Transverse colon (tissue), 4 donors: ENCODE data around the gene DCD. TPM values are rescaled to one million over a fixed set of nuclear protein-coding genes. Genes with fewer than 3 reads are reported as not detected.

Experiments
- DNase-seq: peaks from one replicate; pipeline ENCODE4 v3.0.0-alpha.2; 2019
- H3K27ac ChIP-seq, 4 donors: fragments of 200-600 bp; sonication (generic); 2 replicates each; pipeline ENCODE4 v1.5.1; 2016 to 2018; ENCODE audit warnings: inconsistent platforms in 4 of 4
- H3K27me3 ChIP-seq: fragments of 200-600 bp; sonication (generic); 2 replicates; pipeline ENCODE4 v1.5.1; 2017; ENCODE audit warnings: inconsistent platforms
- H3K36me3 ChIP-seq, 4 donors: fragments of 200-600 bp; sonication (generic); 2 replicates each; pipeline ENCODE4 v1.5.1; 2017 to 2019; ENCODE audit warnings: inconsistent platforms in 4 of 4
- H3K4me1 ChIP-seq, 4 donors: fragments of 200-600 bp; sonication (generic); 2 replicates each; pipeline ENCODE4 v1.5.1; 2017 to 2020; ENCODE audit warnings: inconsistent platforms in 4 of 4
- H3K4me3 ChIP-seq, 4 donors: fragments of 200-600 bp; sonication (generic); 1 replicate in 1 of 4; 2 replicates in 3 of 4; pipeline versions ENCODE4 v1.5.1 to v1.6.1; 2017 to 2019; ENCODE audit warnings: inconsistent platforms in 4 of 4
- H3K9me3 ChIP-seq, 2 donors: fragments of 200-600 bp; sonication (generic); 2 replicates each; pipeline ENCODE4 v1.5.1; 2017 to 2019; ENCODE audit warnings: inconsistent platforms in 2 of 2
- EP300 ChIP-seq: sonication (generic); formaldehyde crosslinking; IDR thresholded peaks from one replicate; pipeline ENCODE4 v1.6.1; 2017; ENCODE audit warnings: antibody characterized with exemption, low read depth
- POLR2A ChIP-seq: fragments of 450-650 bp; IDR thresholded peaks from one replicate; pipeline ENCODE4 v1.6.1; 2016; ENCODE audit warnings: antibody characterized with exemption, mild to moderate bottlenecking, moderate library complexity
- POLR2AphosphoS5 ChIP-seq, 3 donors: sonication (generic); formaldehyde crosslinking; IDR thresholded peaks; one replicate each; pipeline ENCODE4 v1.6.1; 2016; ENCODE audit warnings: antibody characterized with exemption in 3 of 3
- WGBS, 2 donors: methylation state at CpG; one replicate each; pipeline ENCODE4 v1.1.5; 2018; ENCODE audit warnings: low coverage in 1 of 2; 5-methylcytosine and 5-hydroxymethylcytosine counted together
- in situ Hi-C, 4 donors: fragments of 200-750 bp; cut with MboI; loops; one replicate each; pipeline versions ENCODE4 v1.15.0 to v1.15.1; 2017; ENCODE audit warnings: low sequenced_read_pairs in 3 of 4, low pct_ligation_motif_present in 1 of 4, low pct_unique_long_range_greater_than_20kb in 1 of 4
- intact Hi-C: fragments of 100-400 bp; cut with DNase I; formaldehyde crosslinking; loops from one replicate; pipeline ENCODE4 v1.15.1; 2023; ENCODE audit warnings: low total_unique reads
- total RNA-seq, 4 donors: library from RNA; depleted of rRNA; stranded (reverse); fragments of >200 nt; gene quantifications; one replicate each; pipeline ENCODE4 v1.1.0, GENCODE V29; 2016
- TF ChIP-seq, protein P1 (sequence below), 5 experiments: fragments of 200-600 bp in 3 of 5; fragments of 450-650 bp in 2 of 5; sonication (generic) in 3 of 5; IDR thresholded peaks; 1 replicate in 2 of 5; 2 replicates in 3 of 5; pipeline ENCODE4 v1.5.1; 2016 to 2017; ENCODE audit warnings: antibody characterized with exemption in 5 of 5, inconsistent platforms in 3 of 5, mild to moderate bottlenecking in 2 of 5, moderate library complexity in 1 of 5

DCD gene
- total RNA-seq, 4 donors from 2014 or later, result not detected

DNA sequence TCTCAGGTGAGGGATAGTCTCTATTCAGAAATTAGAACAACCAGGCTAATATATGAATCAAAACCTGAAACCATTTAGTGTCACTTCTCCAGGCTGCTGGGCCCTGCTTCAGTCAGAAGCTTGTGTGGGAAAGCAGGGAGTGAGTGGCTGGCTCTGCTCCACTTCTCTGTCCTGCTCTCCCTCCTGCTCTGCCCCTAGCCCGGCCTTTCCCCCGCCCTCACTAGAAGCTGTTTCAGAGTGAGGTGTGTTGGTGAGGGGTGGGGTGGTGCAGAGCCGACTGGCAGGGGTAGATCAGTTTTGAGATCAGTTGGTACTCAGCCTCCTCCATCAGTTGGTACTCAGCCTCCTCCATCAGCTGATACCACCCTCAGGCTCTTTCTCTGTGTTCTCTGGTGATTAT is 52.7 kb downstream of the DCD start:
- TF ChIP-seq POLR2A, result no peak
- TF ChIP-seq POLR2AphosphoS5 (IDR thresholded peaks at IDR 0.05), result no peak
- TF ChIP-seq EP300, result no peak
- TF ChIP-seq, protein P1, sequence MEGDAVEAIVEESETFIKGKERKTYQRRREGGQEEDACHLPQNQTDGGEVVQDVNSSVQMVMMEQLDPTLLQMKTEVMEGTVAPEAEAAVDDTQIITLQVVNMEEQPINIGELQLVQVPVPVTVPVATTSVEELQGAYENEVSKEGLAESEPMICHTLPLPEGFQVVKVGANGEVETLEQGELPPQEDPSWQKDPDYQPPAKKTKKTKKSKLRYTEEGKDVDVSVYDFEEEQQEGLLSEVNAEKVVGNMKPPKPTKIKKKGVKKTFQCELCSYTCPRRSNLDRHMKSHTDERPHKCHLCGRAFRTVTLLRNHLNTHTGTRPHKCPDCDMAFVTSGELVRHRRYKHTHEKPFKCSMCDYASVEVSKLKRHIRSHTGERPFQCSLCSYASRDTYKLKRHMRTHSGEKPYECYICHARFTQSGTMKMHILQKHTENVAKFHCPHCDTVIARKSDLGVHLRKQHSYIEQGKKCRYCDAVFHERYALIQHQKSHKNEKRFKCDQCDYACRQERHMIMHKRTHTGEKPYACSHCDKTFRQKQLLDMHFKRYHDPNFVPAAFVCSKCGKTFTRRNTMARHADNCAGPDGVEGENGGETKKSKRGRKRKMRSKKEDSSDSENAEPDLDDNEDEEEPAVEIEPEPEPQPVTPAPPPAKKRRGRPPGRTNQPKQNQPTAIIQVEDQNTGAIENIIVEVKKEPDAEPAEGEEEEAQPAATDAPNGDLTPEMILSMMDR (IDR thresholded peaks at IDR 0.05), result no peak
- 80 to 87% methylated on average over 2 to 3 of the region's 3 CpGs for WGBS, 2 donors
- no peaks in the 10 kb centered on the region for H3K9me3 ChIP-seq
- in situ Hi-C loops, result loop anchor here in 1 of 4 donors (25.0 kb wide), 1 partner anchor 367 kb away; no protein-coding TSS in a partner anchor
- no peak overlapping the region for H3K27ac ChIP-seq
- H3K4me1 ChIP-seq, result peaks cover 0 to 3% (median 0%) of the 10 kb centered on the region in 4 donors
- no peaks in the 10 kb centered on the region for H3K36me3 ChIP-seq
- no peak for DNase-seq
- intact Hi-C loops, result no loop called here
- H3K27me3 ChIP-seq, result no peaks in the 10 kb centered on the region
- no peak overlapping the region for H3K4me3 ChIP-seq

Other genes with a start within 250 kb of the DCD start
- gene ITGA5, start 229.1 kb downstream of the DCD start, total RNA-seq, result 100 to 1,000 TPM in 1 of 4 donors, 10 to 100 TPM in 3; 37.7 to 217 (median 73.0) TPM
- not detected for gene GTSF1, start 174.8 kb downstream of the DCD start, total RNA-seq
- 10 to 100 TPM in 1 of 4 donors, 1 to 10 TPM in 3; 4.5 to 14.8 (median 8.0) TPM for gene NCKAP1L, start 150.6 kb downstream of the DCD start, total RNA-seq
- gene PDE1B, start 98.8 kb downstream of the DCD start, total RNA-seq, result 1 to 10 TPM; 1.2 to 4.0 (median 2.6) TPM
- 10 to 100 TPM in 1 of 4 donors, 1 to 10 TPM in 3; 3.3 to 67.0 (median 4.0) TPM for gene PPP1R1A, start 59.7 kb downstream of the DCD start, total RNA-seq
- not detected for gene LACRT, start 13.5 kb downstream of the DCD start, total RNA-seq
- gene MUCL1, start 206.2 kb upstream of the DCD start, total RNA-seq, result not detected